Glomerular visceral epithelial cell (primary cell): ENCODE data around the gene SHE.
"Not testable (repeated sequence)": the region's sequence is repeated elsewhere in the genome, so short reads cannot be mapped to it uniquely, and the experiment has no call there.

Experiments
- DNase-seq: peaks from one replicate; pipeline ENCODE4 v3.0.0-alpha.2; 2016; ENCODE audit errors: extremely low spot score

The SHE gene

GRCh38 chr1:154502066-154502743 lies at the start of gene SHE, which contains the start of gene TDRD10:
SHE (minus strand) TSS chr1:154502412; CDS start chr1:154502026, 386 bp downstream.
TDRD10 (plus strand) TSS chr1:154502219; CDS start chr1:154506904, 4,685 bp downstream.
- DNase-seq, result no peak

GRCh38 chr1:154551474-154551873 lies 49.3 kb upstream of the SHE start:
- no peak for DNase-seq

- DNase-seq, result no peak
These were observed 48.4 kb upstream of the SHE start for GRCh38 chr1:154550657-154551056.

- DNase-seq, result no peak
These were observed 47.9 kb upstream of the SHE start for GRCh38 chr1:154550070-154550469.

- no peak for DNase-seq
These were observed 47.1 kb upstream of the SHE start for GRCh38 chr1:154549202-154549770.

GRCh38 chr1:154548028-154548427 lies 45.8 kb upstream of the SHE start:
- DNase-seq, result no peak

GRCh38 chr1:154547105-154547732 lies 45.0 kb upstream of the SHE start:
- DNase-seq, result no peak

GRCh38 chr1:154546264-154547063 lies 44.3 kb upstream of the SHE start:
- peak; percentile 66 for DNase-seq

- no peak for DNase-seq
These were observed 39.0 kb upstream of the SHE start for GRCh38 chr1:154541231-154541630.

GRCh38 chr1:154539486-154540483 lies 37.6 kb upstream of the SHE start:
- DNase-seq, result no peak

- no peak for DNase-seq
These were observed 34.4 kb upstream of the SHE start for GRCh38 chr1:154536570-154536969.

- DNase-seq, result peak; percentile 45
These were observed 32.0 kb upstream of the SHE start for GRCh38 chr1:154533952-154534844.

GRCh38 chr1:154531950-154532349 lies 29.7 kb upstream of the SHE start:
- DNase-seq, result not testable (repeated sequence)

- no peak for DNase-seq
These were observed 27.1 kb upstream of the SHE start for GRCh38 chr1:154529308-154529707.

GRCh38 chr1:154527192-154527591 lies 25.0 kb upstream of the SHE start:
- DNase-seq, result no peak

GRCh38 chr1:154524881-154525280 lies 22.7 kb upstream of the SHE start:
- no peak for DNase-seq

- DNase-seq, result no peak
These were observed 19.5 kb upstream of the SHE start for GRCh38 chr1:154521695-154522094.

GRCh38 chr1:154520333-154520732 lies 18.1 kb upstream of the SHE start:
- no peak for DNase-seq

- DNase-seq, result no peak
These were observed 17.4 kb upstream of the SHE start for GRCh38 chr1:154519591-154519991.

- no peak for DNase-seq
These were observed 15.4 kb upstream of the SHE start for GRCh38 chr1:154517661-154518060.
